Measurements from ENCODE around the gene PIP5K1B.

PIP5K1B gene

GRCh38 chr9:68821911-68822310, 116.9 kb downstream of the PIP5K1B start:
- H3K4me1 Mint-ChIP-seq: no peaks in the 10 kb centered on the region
- TF ChIP-seq CTCF (IDR thresholded peaks at IDR 0.05; ENCODE audit: unreplicated experiment in 3 of 3): no peak
- no peak overlapping the region for H3K4me3 Mint-ChIP-seq
- no peaks in the 10 kb centered on the region for H3K9me3 Mint-ChIP-seq
- no peaks in the 10 kb centered on the region for H3K27me3 Mint-ChIP-seq (ENCODE audit: low read depth)
- H3K36me3 Mint-ChIP-seq (ENCODE audit: low read depth): no peaks in the 10 kb centered on the region
- H3K27ac Mint-ChIP-seq: no peak overlapping the region

GRCh38 chr9:68822596-68823165, 117.6 kb downstream of the PIP5K1B start:
- H3K4me1 Mint-ChIP-seq: no peaks in the 10 kb centered on the region
- no peak overlapping the region for H3K27ac Mint-ChIP-seq
- peaks cover 4% of the 10 kb centered on the region for H3K27me3 Mint-ChIP-seq (ENCODE audit: low read depth)
- no peaks in the 10 kb centered on the region for H3K36me3 Mint-ChIP-seq (ENCODE audit: low read depth)
- H3K9me3 Mint-ChIP-seq: no peaks in the 10 kb centered on the region
- H3K4me3 Mint-ChIP-seq: no peak overlapping the region
- no peak for TF ChIP-seq CTCF (IDR thresholded peaks at IDR 0.05; ENCODE audit: unreplicated experiment in 3 of 3)

GRCh38 chr9:68825762-68826472, 120.9 kb downstream of the PIP5K1B start:
- Mint-ChIP-seq H3K27ac (no peak overlapping the region), H3K9me3 (no peaks in the 10 kb centered on the region)
- no peak for TF ChIP-seq CTCF (IDR thresholded peaks at IDR 0.05; ENCODE audit: unreplicated experiment in 3 of 3)

GRCh38 chr9:68827837-68828744, 123.1 kb downstream of the PIP5K1B start:
- peaks cover 4% of the 10 kb centered on the region for H3K27me3 Mint-ChIP-seq (ENCODE audit: low read depth)
- H3K27ac Mint-ChIP-seq: no peak overlapping the region
- no peaks in the 10 kb centered on the region for H3K36me3 Mint-ChIP-seq (ENCODE audit: low read depth)
- no peak overlapping the region for H3K4me3 Mint-ChIP-seq
- no peak for TF ChIP-seq CTCF (IDR thresholded peaks at IDR 0.05; ENCODE audit: unreplicated experiment in 3 of 3)
- H3K9me3 Mint-ChIP-seq: no peaks in the 10 kb centered on the region
- H3K4me1 Mint-ChIP-seq: peaks cover 12% of the 10 kb centered on the region

More at GRCh38 chr9:68825762-68826472, 120.9 kb downstream of the PIP5K1B start:
- Mint-ChIP-seq H3K4me3 (no peak overlapping the region), H3K4me1 (peaks cover 12% of the 10 kb centered on the region), H3K27me3 (ENCODE audit: low read depth) (peaks cover 4% of the 10 kb centered on the region), H3K36me3 (ENCODE audit: low read depth) (no peaks in the 10 kb centered on the region)

- no peak overlapping the region for H3K4me3 Mint-ChIP-seq
- H3K27ac Mint-ChIP-seq: no peak overlapping the region
- H3K4me1 Mint-ChIP-seq: peaks cover 12% of the 10 kb centered on the region
- no peak for TF ChIP-seq CTCF (IDR thresholded peaks at IDR 0.05; ENCODE audit: unreplicated experiment in 3 of 3)
- H3K9me3 Mint-ChIP-seq: no peaks in the 10 kb centered on the region
- no peaks in the 10 kb centered on the region for H3K36me3 Mint-ChIP-seq (ENCODE audit: low read depth)
- H3K27me3 Mint-ChIP-seq (ENCODE audit: low read depth): peaks cover 4% of the 10 kb centered on the region
These were observed 127.1 kb downstream of the PIP5K1B start for GRCh38 chr9:68832101-68832500.
